Fibroblast of skin of back (primary cell): ENCODE measurements around the gene SPTBN5.
A peak's percentile ranks its signal among the peaks of the same experiment; 100 is the strongest.
"Not testable (repeated sequence)": the region's sequence is repeated elsewhere in the genome, so short reads cannot be mapped to it uniquely, and the experiment has no call there.

ENCODE experiments used
- DNase-seq: peaks from one replicate; pipeline ENCODE4 v3.0.0-alpha.2; 2013

SPTBN5 gene

DNA sequence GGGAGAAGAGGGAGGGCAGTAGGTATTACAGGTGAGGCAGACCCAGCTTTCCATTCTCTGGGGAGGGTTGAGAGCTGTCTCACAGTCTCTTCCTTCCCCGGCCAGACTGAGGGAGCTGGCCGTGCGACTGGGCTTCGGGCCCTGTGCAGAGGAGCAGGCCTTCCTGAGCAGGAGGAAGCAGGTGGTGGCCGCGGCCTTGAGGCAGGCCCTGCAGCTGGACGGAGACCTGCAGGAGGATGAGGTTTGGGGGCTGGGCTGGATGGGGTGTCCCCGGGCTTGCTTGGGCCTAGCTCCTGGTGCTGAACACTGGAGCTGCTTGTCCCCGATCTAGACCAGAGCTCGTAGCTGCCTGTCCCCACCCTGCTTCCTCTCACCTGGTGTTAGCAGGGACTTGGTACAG lies 50.3 kb downstream of the SPTBN5 start:
- no peak for DNase-seq

DNA sequence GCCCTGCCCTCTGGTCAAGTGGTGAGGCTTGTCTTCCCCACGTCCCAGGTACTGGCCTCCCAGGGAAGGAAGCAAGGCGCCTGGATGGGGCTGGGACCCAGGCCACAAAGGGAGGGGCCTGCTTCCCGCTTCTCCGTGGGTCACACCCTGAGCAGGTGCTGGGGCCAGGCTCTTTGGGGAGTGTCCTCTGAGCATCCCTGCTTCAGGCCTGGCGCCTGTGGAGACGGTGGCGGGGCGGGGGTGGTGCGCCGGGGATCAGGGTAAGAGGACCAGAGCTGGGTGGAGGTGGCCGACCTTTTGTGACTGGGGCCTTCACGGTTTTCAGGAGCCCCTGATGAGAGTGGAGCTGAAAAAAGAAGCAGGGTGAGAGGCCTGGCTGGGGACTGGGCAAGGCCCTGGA lies 51.6 kb downstream of the SPTBN5 start:
- DNase-seq, result no peak

DNA sequence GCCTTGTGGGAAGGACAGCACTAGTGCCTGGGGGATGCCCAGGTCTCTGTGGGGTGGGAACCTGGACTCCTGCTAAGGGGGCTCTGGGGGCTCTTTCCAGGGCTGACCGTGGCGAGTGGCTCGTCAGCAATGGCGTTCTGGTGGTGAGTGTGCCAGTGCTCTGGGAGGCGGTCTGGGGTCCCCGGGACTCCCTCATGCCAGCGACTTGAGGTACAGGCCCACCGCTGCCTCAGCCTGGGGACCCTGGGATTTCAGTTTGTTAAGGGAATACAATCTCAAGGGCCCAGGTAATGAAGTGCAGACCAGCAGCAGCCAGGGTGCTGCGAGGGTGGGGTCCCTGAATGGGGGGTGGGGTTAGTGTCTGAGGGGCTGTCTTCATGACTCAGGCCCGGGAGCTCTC lies 52.7 kb downstream of the SPTBN5 start:
- DNase-seq, result no peak

DNA sequence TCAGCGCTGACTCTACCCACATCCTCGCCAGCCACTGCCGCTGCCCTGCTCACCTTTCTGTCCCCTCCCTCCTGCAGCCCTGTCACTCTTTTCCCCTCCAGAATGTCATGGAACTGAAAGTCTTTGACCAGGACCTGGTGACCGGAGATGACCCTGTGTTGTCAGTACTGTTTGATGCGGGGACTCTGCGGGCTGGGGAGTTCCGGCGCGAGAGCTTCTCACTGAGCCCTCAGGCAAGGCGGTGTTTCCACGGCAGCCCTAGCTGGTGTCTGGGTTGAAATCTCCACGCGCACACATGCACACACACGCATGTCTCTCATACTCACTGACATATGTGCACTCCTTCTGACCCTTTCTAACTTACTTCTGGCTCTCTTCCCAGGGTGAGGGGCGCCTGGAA lies 53.2 kb downstream of the SPTBN5 start:
- DNase-seq, result no peak

DNA sequence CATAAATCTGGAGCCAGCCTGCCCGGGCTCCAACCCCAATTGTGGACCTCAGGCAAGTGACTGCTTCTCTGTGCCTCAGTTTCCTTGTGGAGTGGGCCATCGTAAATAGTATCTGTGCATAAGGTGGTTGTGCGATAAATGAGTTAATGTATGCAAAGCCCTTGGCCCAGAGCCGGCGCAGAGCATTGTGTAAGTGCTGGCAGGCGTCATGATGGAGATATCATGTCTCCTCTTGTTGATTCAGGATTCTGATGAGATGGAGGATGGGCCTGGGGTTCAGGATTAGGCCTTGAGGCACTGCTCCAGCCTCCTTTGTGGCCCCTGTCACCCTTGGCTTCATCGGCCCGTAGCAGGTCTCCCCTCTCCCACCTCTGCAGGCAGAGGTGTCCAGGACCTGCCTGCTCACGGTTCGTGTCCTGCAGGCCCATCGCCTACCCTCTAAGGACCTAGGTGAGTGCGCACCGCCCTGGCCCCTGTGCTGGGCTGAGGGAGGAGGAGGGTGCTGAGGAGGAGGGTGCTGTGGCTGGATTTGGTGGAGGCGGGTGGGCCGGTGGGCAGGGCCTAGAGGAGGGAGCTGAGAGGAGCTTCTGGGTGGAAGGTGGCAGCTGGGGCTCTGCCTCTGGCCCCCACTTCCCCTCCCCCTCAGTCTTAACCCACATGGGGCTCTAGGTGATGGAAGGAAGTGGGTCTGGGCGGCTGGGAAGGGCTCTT lies 53.9 kb downstream of the SPTBN5 start:
- DNase-seq, result no peak

DNA sequence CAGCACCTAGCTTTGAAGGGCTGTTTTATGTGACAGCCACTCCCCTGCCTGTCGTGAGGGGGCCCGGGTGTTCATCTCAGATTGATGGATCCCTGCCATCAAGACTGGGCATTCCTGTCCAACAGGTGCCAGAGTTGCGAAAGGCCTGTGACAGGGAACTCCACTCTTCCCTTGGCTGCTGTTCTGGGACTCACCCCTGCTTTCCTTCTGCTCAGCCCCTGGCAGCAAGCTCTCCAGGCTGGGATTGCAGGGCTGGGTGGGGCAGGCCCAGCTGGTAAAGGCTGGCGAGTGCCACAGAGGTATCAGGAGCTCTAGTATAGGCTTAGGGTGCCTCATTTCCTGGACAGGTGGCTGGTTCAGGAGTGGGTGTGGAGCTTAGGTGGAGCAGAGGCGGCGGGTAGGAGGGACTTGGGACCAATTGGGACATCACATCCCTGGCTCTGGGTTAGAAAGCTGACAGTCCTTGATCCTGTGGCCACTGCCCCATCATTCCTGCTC lies 55.4 kb downstream of the SPTBN5 start, which contains the start of gene PLA2G4B:
TSS of gene PLA2G4B (plus strand) at position 448 of the 498 bp plus-strand sequence. CDS start 67 bp downstream, outside the sequence.
- DNase-seq, result no peak

DNA sequence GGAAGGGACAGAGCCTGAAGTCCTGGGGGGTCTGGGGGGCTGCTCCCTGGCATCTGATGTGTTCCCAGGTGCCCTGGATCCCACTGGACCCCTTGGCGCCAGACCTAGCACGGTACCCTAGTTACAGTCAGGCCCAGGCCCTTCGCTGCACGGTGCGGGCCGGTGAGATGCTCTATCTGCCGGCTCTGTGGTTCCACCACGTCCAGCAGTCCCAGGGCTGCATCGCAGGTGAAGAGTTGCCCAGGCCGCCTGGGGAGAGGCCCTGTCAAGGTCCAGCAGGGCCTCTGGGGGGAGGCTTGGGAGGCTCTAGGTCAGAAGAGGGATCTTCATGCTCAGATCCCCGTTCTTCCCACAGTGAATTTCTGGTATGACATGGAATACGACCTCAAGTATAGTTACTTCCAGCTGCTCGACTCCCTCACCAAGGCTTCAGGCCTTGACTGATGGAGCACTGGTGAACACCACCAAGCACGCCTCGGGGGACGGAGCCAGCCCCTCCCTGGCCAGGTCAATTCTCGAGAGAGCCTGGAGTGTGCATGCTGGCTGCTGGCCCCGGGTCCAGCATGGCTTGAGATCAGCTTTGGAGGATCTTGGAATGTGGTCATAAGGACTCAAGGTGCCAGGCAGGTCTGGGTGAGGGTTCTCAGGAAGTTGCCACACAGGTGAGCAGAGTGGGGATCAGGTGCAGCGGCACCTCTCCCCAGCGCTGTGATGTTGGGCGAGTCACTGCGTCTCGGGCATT lies 57.0 kb downstream of the SPTBN5 start:
- DNase-seq, result no peak

DNA sequence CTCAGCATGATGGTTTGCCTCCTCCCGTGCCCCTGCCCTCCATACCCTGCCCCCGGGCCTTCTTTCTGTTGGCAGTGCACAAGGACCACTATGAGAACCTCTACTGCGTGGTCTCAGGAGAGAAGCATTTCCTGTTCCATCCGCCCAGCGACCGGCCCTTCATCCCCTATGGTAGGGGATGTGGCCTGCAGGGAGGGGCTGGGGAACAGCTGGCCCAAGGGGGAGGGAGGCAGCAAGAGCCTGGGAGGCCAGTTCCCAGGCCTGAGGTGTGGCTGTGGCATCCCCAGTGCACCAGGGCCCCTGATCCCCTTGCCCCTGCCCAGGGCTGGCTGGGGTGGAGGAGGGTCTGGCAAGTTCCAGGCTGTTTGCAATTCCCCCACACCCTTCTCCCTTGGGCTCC lies 57.8 kb downstream of the SPTBN5 start:
- peak; percentile 26 for DNase-seq

DNA sequence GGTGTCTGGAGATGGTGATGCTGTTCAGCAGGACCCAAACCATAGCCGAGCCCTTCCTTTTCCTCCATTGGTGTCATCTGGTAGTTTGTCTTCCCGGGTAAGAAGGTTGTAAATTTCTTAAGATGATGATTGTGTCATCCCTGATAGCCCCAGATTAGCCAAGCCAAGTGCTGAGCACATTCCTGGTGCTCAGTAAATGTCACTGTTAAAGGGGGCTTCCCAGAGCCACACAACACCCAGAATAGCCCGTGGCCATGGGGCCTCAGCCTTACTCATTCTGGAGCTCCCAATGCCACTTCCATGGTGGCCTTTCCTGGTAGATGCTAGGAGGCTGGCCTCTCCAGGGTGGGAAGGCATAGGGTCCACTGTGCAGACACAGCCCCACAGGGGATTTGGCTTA lies 59.8 kb downstream of the SPTBN5 start:
- no peak for DNase-seq

DNA sequence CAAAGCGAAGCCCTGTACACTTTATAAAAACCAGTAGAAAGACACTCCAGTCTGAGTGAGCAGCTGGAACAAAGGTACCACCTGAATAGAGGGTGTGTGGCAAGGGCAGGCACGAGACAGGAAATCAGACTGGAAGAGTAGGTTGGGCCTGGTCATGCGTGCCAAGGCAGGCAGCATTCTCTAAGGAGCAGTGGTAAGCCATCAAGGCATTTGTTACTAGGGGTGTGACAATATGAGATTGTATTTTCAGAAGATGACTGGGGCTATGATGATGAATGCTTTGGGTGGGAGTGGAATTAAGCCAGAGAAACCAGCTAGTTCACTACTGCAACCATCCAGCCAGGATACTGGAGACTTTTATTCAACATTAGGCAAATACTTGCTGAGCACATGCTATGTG lies 61.0 kb downstream of the SPTBN5 start:
- no peak for DNase-seq

DNA sequence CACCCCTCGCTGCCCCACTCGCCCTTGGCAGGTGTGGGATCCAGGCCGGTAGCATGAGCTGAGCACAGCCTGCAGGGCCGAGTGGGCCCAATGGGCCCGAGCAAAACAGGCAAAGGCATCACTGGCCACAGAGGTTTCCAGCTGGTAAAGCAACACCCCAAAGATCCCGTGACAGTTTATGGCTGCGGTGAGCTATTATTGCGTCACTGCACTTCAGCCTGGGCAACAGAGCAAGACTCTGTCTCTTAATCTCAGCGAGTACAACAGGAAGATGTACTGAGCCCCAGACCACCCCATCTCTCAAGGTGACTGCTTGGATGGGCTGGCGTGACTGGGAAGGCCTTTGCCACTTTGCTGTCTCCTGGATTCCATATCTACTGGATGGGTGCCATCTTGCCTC lies 61.6 kb downstream of the SPTBN5 start:
- no peak for DNase-seq

DNA sequence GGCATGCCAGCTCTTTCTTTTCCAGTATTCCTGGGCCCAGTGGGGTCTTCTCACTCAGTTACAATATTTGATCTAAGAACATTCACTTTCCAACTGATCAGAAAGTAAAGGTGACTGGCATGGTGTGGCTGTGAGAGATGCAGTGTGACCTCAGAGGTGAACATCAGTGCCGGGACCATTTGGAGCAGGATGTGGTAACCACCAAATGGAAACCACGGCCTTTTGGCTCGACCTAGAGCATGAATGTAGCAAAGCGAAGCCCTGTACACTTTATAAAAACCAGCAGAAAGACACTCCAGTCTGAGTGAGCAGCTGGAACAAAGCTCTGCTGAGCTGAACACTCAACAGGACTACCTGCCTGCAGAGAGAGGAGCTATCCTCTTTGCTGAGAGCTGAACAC lies 62.6 kb downstream of the SPTBN5 start:
- not testable (repeated sequence) for DNase-seq

DNA sequence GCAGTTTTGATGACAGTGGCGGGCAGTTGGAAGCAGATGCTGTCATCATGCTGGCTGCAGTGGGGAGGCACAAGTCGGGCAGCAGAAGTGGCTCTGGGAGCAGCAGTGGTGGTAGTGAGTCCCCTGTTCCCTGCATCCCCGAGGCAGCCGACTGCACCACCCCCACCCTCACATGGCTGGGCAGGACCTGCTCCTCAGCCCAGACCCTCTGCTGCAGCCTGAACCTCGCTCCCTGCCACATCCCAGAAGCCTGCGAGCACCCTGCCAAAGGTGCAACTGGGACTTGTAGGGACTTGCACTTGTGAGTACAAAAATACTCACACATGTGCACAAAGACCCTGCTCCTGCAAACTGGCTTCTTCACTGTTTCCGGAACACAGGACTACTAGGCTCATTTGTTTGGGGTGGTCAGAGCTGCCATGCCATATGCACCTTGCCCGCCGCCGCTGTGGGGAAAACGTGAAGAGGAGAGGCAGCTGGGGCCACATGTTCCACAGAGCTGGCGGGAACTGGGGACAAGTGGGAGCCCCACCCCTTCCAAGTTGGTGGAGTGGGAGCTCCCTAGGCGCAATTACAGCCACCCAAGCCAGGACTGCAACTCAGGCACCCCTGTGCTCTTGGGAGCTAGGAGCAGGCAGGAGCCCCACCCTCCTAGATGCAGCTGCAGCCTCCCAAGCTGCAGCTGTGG lies 63.8 kb downstream of the SPTBN5 start:
- no peak for DNase-seq

DNA sequence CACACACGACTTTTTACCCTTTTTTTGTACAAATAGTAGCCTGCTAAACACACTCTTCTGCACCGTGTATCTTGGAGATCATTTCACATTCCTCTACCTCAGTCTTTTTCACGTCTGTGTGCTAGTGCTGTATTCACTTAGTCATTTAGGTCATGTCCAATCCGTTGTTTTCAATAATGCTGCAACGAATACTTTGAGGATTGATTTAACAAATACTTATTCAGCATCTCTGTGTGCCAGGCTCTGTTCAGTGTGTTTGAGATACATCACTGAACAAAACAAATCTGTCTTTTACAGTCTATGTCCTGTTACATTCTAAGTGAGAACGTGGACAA lies 65.1 kb downstream of the SPTBN5 start:
- no peak for DNase-seq

DNA sequence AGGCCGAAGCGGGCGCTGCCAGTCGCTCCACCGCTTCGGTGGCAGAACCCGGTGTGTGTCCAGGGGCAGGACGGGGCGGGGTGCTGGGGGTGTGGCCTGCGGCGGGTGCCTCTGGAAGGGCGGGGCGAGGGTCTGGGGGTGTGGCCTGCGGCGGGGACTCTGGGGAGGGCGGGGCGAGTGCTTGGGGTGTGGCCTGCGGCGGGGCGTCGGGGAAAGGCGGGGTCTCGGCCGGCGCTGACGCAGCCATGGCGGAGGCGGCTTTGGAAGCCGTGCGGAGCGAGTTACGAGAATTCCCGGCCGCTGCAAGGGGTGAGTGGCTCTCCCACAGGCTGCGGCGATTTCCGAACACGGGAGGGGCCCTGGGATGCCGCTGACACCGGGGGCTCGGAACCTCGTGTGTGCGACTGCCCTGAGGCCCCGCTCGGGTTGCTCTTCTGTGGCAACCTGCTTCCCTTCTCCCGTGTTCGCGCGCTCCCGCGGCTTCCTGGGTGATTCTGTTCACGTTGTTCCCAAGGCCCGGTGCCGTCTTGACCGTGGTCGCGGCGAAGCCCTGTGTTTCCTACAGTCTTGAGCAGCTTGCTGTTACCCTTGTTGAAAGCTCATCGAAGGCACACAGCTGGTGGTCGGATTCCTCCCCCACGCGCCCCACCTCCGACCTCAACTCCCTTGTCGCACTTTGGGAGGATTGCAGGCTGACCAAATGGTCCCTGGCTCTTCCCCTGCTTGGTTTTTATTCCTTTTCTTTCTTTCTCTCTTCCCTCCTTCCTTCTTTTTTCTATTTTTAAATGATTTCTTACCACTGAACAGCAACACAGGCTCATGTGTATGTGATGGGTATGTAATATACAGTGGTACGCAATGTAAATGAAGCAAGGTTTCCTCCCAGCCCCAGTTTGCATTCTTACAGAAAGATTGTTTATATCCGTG lies 65.7 kb downstream of the SPTBN5 start, which contains the start of gene JMJD7:
TSS of gene JMJD7 (plus strand) at position 213 of the 927 bp plus-strand sequence. CDS start at position 246, 33 bp downstream.
- DNase-seq, result peak; percentile 81

DNA sequence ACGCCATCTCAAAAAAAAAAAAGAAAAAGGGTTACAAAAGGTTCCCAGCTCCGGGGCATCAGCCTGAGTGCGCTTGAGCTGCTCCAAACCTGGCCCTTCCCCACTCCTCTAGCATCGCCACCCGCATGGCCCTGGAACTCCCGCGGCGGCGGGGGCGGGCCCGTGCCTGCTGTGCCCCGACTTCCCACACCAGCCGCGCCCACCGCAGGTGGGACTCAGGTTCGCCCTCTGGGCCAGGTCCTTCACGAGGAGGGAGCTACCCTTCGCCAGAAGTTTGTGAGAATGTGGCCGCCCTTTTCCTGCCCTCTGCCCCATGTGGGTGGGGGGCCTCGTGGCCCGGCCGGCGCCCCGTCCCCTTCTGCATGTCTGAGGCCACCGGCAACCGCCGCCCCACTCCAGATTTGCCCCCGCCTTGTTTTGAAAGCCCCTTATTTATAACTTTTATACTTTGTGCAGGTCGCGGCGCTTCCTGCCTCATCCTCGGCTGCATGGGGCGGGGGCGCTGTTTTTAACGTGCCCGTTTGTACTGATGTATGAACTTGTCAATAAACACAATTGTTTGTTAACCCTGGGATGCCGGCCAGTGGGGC lies 66.5 kb downstream of the SPTBN5 start:
- DNase-seq, result no peak

DNA sequence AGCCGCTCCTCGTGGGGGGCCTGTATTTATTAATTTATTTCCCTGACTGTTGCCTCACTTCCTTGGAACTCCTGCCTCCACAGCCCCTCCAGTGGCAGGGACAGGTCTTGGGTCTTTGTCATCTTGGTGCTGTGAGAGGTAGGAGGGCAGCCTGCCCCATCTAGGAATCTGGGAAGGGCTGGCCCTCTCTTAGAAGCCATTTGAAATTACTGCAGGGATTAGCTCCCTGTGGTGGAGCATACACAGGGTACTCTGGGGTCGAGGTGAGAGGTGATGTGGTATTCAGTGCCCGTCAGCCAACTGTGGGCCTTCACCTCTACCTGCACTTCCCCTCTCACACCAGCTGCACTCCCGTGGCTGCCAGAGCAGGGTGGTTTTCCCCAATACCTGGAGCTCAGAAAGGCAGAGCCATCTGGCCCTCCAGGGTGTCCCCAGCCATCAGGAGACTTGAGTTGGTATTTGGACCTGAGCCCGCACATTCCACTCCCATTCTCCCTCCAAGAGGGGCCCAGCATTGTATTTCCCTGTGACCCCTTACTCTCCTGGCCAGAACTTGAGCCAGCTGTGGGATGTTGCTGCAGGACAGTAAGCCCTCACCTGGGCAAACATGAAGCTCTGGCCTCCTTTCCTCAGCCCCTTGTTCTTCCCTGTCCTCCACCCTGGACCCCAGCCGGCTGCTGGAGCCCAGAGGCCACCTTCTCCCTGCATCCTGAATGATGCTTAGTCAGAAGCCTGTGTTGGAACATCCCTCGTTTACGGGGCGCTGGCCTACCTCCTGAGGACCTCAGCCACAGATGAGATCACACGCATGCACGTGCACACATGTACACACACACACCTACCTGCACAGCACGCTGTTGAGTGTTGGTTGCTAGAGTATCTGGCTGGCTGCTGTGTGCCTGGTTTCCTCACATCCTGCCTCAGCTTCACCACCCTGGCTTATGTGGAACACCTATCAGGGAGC lies 68.0 kb downstream of the SPTBN5 start:
- no peak for DNase-seq

DNA sequence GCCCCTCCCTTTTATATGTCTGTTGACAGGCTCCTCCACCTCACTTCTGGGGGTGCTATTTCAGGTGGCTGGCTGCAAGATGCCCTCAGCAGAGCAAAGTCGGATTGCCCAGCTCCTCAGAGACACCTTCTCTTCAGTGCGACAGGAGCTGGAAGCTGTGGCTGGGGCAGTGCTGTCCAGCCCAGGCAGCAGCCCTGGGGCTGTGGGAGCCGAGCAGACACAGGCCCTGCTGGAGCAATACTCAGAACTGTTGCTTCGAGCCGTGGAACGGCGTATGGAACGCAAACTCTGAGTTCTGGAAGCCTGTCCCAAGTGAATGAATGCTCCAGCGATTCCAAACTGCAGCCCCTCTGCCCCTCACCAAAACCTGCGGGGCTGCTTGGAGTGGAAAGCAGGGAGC lies 68.7 kb downstream of the SPTBN5 start:
- DNase-seq, result no peak

DNA sequence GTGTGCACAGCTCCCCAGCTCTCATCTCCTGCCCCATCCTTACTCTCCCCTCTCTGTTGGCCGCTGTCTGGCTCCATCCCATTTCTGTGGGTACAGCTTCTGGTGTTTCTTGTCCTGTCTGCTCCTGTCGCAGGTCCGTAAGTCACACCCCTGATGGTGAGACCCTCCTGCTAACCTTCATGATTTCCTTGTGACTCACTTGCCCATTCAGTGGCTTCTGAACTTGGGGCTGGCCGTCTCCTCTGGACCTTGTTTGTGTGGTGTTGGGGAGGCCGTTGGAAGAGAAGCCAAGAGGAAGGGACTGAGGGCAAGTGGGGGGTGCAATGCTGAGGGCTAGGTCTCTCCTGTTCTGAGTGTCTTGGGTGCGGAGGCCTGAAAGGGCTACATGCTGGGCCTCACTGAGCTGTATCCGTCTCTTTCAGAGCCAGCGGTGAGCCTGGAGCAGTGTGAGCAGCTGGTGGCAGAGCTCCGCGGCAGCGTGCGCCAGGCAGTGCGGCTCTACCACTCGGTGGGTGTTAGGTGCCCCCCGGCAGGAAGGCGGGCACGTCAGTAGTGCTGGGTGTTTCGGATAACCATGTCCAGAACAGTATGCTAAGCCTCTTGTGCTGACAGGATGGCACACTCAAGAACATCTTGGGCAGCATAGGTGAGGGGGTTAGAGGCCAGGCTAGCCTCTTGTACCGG lies 69.6 kb downstream of the SPTBN5 start:
- no peak for DNase-seq

DNA sequence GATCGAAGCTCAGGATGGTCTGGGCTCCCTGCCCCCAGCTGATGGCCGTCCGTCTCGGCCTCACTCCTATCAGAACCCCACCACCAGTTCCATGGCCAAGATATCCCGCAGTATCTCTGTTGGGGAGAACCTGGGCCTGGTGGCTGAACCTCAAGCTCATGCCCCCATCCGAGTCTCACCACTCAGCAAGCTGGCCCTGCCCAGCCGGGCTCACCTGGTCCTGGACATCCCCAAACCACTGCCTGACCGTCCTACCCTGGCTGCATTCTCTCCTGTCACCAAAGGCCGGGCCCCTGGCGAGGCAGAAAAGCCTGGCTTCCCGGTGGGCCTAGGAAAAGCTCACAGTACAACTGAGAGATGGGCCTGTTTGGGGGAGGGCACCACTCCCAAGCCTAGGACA lies 70.4 kb downstream of the SPTBN5 start:
- DNase-seq, result no peak
